Lung (tissue), 12 donors: Measurements from ENCODE around the gene CDKN1C. TPM values are rescaled to one million over a fixed set of nuclear protein-coding genes. Genes with fewer than 3 reads are reported as not detected.

Source experiments
- ATAC-seq: fragments of 200-7000 bp; cut with Tn5 transposase; one replicate; pipeline ENCODE4 v1.9.1; 2020; ENCODE audit warnings: moderate number of reproducible peaks; ENCODE audit not compliant: insufficient read depth, low FRiP score
- DNase-seq, 3 donors: peaks; one replicate each; pipeline ENCODE4 v3.0.0-alpha.2; 2013 to 2017
- H3K27ac ChIP-seq, 2 donors: one replicate each; pipeline ENCODE4 v1.5.1; 2013; ENCODE audit warnings: mild to moderate bottlenecking in 2 of 2, moderate library complexity in 2 of 2, control low read depth in 1 of 2, inconsistent platforms in 1 of 2, low read depth in 1 of 2, low read length in 1 of 2
- H3K27me3 ChIP-seq, 3 donors: one replicate each; pipeline ENCODE4 v1.5.1; 2013; ENCODE audit warnings: low read length in 2 of 3; ENCODE audit not compliant: control insufficient read depth in 3 of 3, insufficient read depth in 3 of 3
- H3K36me3 ChIP-seq, 4 donors: one replicate each; pipeline ENCODE4 v1.5.1; 2013; ENCODE audit warnings: low read length in 4 of 4, mild to moderate bottlenecking in 1 of 4, moderate library complexity in 1 of 4; ENCODE audit not compliant: control insufficient read depth in 4 of 4, insufficient read depth in 4 of 4
- H3K4me1 ChIP-seq, 5 donors: one replicate each; pipeline ENCODE4 v1.5.1; 2013; ENCODE audit warnings: low read length in 5 of 5, mild to moderate bottlenecking in 2 of 5, moderate library complexity in 1 of 5; ENCODE audit not compliant: control insufficient read depth in 5 of 5, insufficient read depth in 5 of 5
- H3K4me3 ChIP-seq: one replicate; pipeline ENCODE4 v1.5.1; 2013; ENCODE audit warnings: mild to moderate bottlenecking, control low read depth, moderate library complexity
- H3K9ac ChIP-seq, 2 donors: one replicate each; pipeline ENCODE4 v1.5.1; 2013; ENCODE audit warnings: low read length in 2 of 2, control low read depth in 1 of 2; ENCODE audit not compliant: insufficient read depth in 1 of 2
- H3K9me3 ChIP-seq, 4 donors: one replicate each; pipeline ENCODE4 v1.5.1; 2013; ENCODE audit warnings: low read length in 3 of 4, mild to moderate bottlenecking in 1 of 4, moderate library complexity in 1 of 4; ENCODE audit not compliant: control insufficient read depth in 4 of 4, insufficient read depth in 3 of 4
- CTCF ChIP-seq: IDR thresholded peaks from 2 replicates; pipeline ENCODE4 v1.5.1; 2012; ENCODE audit warnings: mild to moderate bottlenecking; ENCODE audit errors: control extremely low read depth, extremely low read depth
- WGBS, 2 donors: extraction: QIAGEN DNeasy Blood & Tissue Kit; methylation state at CpG; one replicate each; pipeline ENCODE4 v1.1.7; 2013; 5-methylcytosine and 5-hydroxymethylcytosine counted together
- polyA plus RNA-seq, 2 donors: library from polyadenylated mRNA; stranded (reverse); fragments of 200-250 nt; gene quantifications; one replicate each; pipeline ENCODE4 v1.2.1, GENCODE V29; 2013
- total RNA-seq, 2 donors: library from RNA; depleted of rRNA in 1 of 2; stranded (reverse); fragments of >200 nt in 1 of 2; gene quantifications; one replicate each; pipeline ENCODE4 v1.2.1, GENCODE V29; 2014 to 2021
- donor health status: control.
- donor health status: control.
- donor health status: Bipolar disorder and iron deficiency.
- donor health status: healthy.
- donor health status: DM: yes; HTN: yes; CAD: no.

The CDKN1C gene
- total and polyA plus RNA-seq, 4 donors = 9.9 to 123 (median 26.8) TPM

GRCh38 chr11:2911088-2911784 lies 25.7 kb upstream of the CDKN1C start:
- no peak overlapping the region for H3K9ac ChIP-seq
- H3K4me3 ChIP-seq = no peak overlapping the region
- 88 to 91% methylated on average over 13 to 18 of the region's 18 CpGs for WGBS, 2 donors
- H3K36me3 ChIP-seq = no peaks in the 10 kb centered on the region
- DNase-seq = no peak
- ATAC-seq = no peak
- H3K27ac ChIP-seq = peak overlapping the region in 1 of 2 donors; percentile 79
- H3K27me3 ChIP-seq = peaks cover 0 to 8% (median 5%) of the 10 kb centered on the region in 3 donors
- peaks cover 0 to 25% (median 7%) of the 10 kb centered on the region in 5 donors for H3K4me1 ChIP-seq
- no peaks in the 10 kb centered on the region for H3K9me3 ChIP-seq
- no peak for TF ChIP-seq CTCF

- no peak overlapping the region for H3K27ac ChIP-seq
- H3K27me3 ChIP-seq = peaks cover 0 to 8% (median 5%) of the 10 kb centered on the region in 3 donors
- no peak for TF ChIP-seq CTCF
- no peak overlapping the region for H3K9ac ChIP-seq
- H3K4me1 ChIP-seq = peaks cover 0 to 25% (median 7%) of the 10 kb centered on the region in 5 donors
- DNase-seq (no peak), ATAC-seq (no peak)
- no peaks in the 10 kb centered on the region for H3K36me3 ChIP-seq
- H3K9me3 ChIP-seq = no peaks in the 10 kb centered on the region
- H3K4me3 ChIP-seq = no peak overlapping the region
- WGBS, 2 donors = 82 to 91% methylated on average over 13 of the region's 13 CpGs
Observed at GRCh38 chr11:2910401-2910955, 24.9 kb upstream of the CDKN1C start.

GRCh38 chr11:2909133-2909902 lies 23.7 kb upstream of the CDKN1C start:
- no peak overlapping the region for H3K27ac ChIP-seq
- no peak for DNase-seq
- no peak overlapping the region for H3K4me3 ChIP-seq
- peaks cover 0 to 15% (median 3%) of the 10 kb centered on the region in 5 donors for H3K4me1 ChIP-seq
- H3K36me3 ChIP-seq = no peaks in the 10 kb centered on the region
- H3K9ac ChIP-seq = no peak overlapping the region
- 46 to 47% methylated on average over 53 to 78 of the region's 78 CpGs for WGBS, 2 donors
- no peak for TF ChIP-seq CTCF
- peaks cover 0 to 8% (median 5%) of the 10 kb centered on the region in 3 donors for H3K27me3 ChIP-seq
- no peaks in the 10 kb centered on the region for H3K9me3 ChIP-seq
- no peak for ATAC-seq
